Measurements from ENCODE around the gene PRRT4. TPM values are rescaled to one million over a fixed set of nuclear protein-coding genes. Genes with fewer than 3 reads are reported as not detected.

The PRRT4 gene
- total and polyA plus RNA-seq, 4 donors, result 0.13 to 0.14 TPM; not detected in 2

GRCh38 chr7:128353189-128353588 lies 8.3 kb downstream of the PRRT4 start:
- H3K36me3 ChIP-seq (ENCODE audit: control insufficient read depth in 4 of 4, insufficient read depth in 3 of 4, low read depth in 1 of 4, low read length in 3 of 4), result no peaks in the 10 kb centered on the region
- 81% methylated on average over 3 of the region's 3 CpGs for WGBS
- DNase-seq (ENCODE audit: low spot score), result no peak
- H3K4me3 ChIP-seq (ENCODE audit: low read depth in 1 of 3, low read length in 3 of 3), result no peak overlapping the region
- H3K9ac ChIP-seq (ENCODE audit: low read depth in 1 of 2, low read length in 2 of 2), result no peak overlapping the region
- TF ChIP-seq SP1 (IDR thresholded peaks at IDR 0.05) (no peak), EGR1 (IDR thresholded peaks at IDR 0.05; ENCODE audit: low read depth in 2 of 2) (no peak), HNF4A (conservative IDR thresholded peaks at IDR 0.05) (no peak), NR2F2 (IDR thresholded peaks at IDR 0.05) (no peak), GABPA (IDR thresholded peaks at IDR 0.05 in 1 of 2, conservative IDR thresholded peaks at IDR 0.05 in 1 of 2) (no peak), FOXA1 (IDR thresholded peaks at IDR 0.05) (no peak), YY1 (IDR thresholded peaks at IDR 0.05) (no peak), JUND (IDR thresholded peaks at IDR 0.05) (no peak), CTCF (IDR thresholded peaks at IDR 0.05; ENCODE audit: low read depth, low read length, missing input control) (no peak), RAD21 (IDR thresholded peaks at IDR 0.05) (no peak), REST (IDR thresholded peaks at IDR 0.05) (no peak), ZBTB33 (IDR thresholded peaks at IDR 0.05) (no peak), RXRA (IDR thresholded peaks at IDR 0.05) (no peak), MAX (IDR thresholded peaks at IDR 0.05) (no peak), TAF1 (conservative IDR thresholded peaks at IDR 0.05) (no peak), HNF4G (IDR thresholded peaks at IDR 0.05) (no peak), FOXA2 (IDR thresholded peaks at IDR 0.05) (no peak)
- no peak overlapping the region for H3K27ac ChIP-seq (ENCODE audit: low read depth in 1 of 2, low read length in 2 of 2)
- H3K27me3 ChIP-seq (ENCODE audit: control insufficient read depth in 4 of 4, insufficient read depth in 4 of 4, low read length in 3 of 4), result peaks cover 0 to 9% (median 0%) of the 10 kb centered on the region in 4 donors
- peaks cover 4 to 14% (median 9%) of the 10 kb centered on the region in 4 donors for H3K4me1 ChIP-seq (ENCODE audit: control insufficient read depth in 4 of 4, insufficient read depth in 4 of 4, low read length in 3 of 4)
- no peaks in the 10 kb centered on the region for H3K9me3 ChIP-seq (ENCODE audit: control insufficient read depth in 4 of 4, low read length in 3 of 4)

- peaks cover 0 to 9% (median 0%) of the 10 kb centered on the region in 4 donors for H3K27me3 ChIP-seq (ENCODE audit: control insufficient read depth in 4 of 4, insufficient read depth in 4 of 4, low read length in 3 of 4)
- no peaks in the 10 kb centered on the region for H3K36me3 ChIP-seq (ENCODE audit: control insufficient read depth in 4 of 4, insufficient read depth in 3 of 4, low read depth in 1 of 4, low read length in 3 of 4)
- H3K4me3 ChIP-seq (ENCODE audit: low read depth in 1 of 3, low read length in 3 of 3), result no peak overlapping the region
- H3K9ac ChIP-seq (ENCODE audit: low read depth in 1 of 2, low read length in 2 of 2), result no peak overlapping the region
- DNase-seq (ENCODE audit: low spot score), result no peak
- no peak overlapping the region for H3K27ac ChIP-seq (ENCODE audit: low read depth in 1 of 2, low read length in 2 of 2)
- peaks cover 4 to 14% (median 9%) of the 10 kb centered on the region in 4 donors for H3K4me1 ChIP-seq (ENCODE audit: control insufficient read depth in 4 of 4, insufficient read depth in 4 of 4, low read length in 3 of 4)
- TF ChIP-seq TAF1 (conservative IDR thresholded peaks at IDR 0.05) (no peak), HNF4G (IDR thresholded peaks at IDR 0.05) (no peak), RXRA (IDR thresholded peaks at IDR 0.05) (no peak), JUND (IDR thresholded peaks at IDR 0.05) (no peak), FOXA1 (IDR thresholded peaks at IDR 0.05) (no peak), EGR1 (IDR thresholded peaks at IDR 0.05; ENCODE audit: low read depth in 2 of 2) (no peak), FOXA2 (IDR thresholded peaks at IDR 0.05) (no peak), HNF4A (conservative IDR thresholded peaks at IDR 0.05) (no peak), ZBTB33 (IDR thresholded peaks at IDR 0.05) (no peak), YY1 (IDR thresholded peaks at IDR 0.05) (no peak), RAD21 (IDR thresholded peaks at IDR 0.05) (no peak), NR2F2 (IDR thresholded peaks at IDR 0.05) (no peak), ATF3 (IDR thresholded peaks at IDR 0.05) (no peak)
- H3K9me3 ChIP-seq (ENCODE audit: control insufficient read depth in 4 of 4, low read length in 3 of 4), result no peaks in the 10 kb centered on the region
- 57% methylated on average over 8 of the region's 8 CpGs for WGBS
Observed at GRCh38 chr7:128352636-128353035, 8.9 kb downstream of the PRRT4 start.

Measured in liver (tissue), 9 donors.